ENCODE measurements around the gene MYH9. TPM values are rescaled to one million over a fixed set of nuclear protein-coding genes. Genes with fewer than 3 reads are reported as not detected.

Gene MYH9
- total and polyA plus RNA-seq, 2 donors (not counting 1 experiment from before 2014, with no cell fraction given), result 108 to 554 TPM

- Histone ChIP-seq H4K20me1 (ENCODE audit: control insufficient read depth, insufficient read depth, low read length, poor library complexity, severe bottlenecking) (peaks cover 100% of the 10 kb centered on the region), H3K9me3 (ENCODE audit: control extremely low read depth in 1 of 3, control insufficient read depth in 2 of 3, insufficient read depth in 1 of 3, low read length in 2 of 3) (no peaks in the 10 kb centered on the region), H3K9ac (ENCODE audit: low read length) (peak overlapping the region; percentile 42), H3K36me3 (replicated peaks in 1 of 2; ENCODE audit: control extremely low read depth in 1 of 2, control insufficient read depth in 1 of 2, extremely low read depth in 1 of 2, insufficient read depth in 2 of 2, low read length in 1 of 2) (peaks cover 3 to 48% of the 10 kb centered on the region in 2 experiments), H3K79me2 (ENCODE audit: control insufficient read depth, insufficient read depth, low read length) (peaks cover 100% of the 10 kb centered on the region), H3K4me3 (ENCODE audit: control extremely low read depth in 1 of 5, extremely low read depth in 1 of 5, insufficient read depth in 1 of 5, low read depth in 2 of 5, low read length in 4 of 5) (peak overlapping the region in 1 of 5 experiments; percentile 18), H3K4me2 (replicated peaks; ENCODE audit: low read depth, low read length, poor library complexity, severe bottlenecking) (peak overlapping the region; percentile 72), H3K27ac (ENCODE audit: low read length in 2 of 2) (peak overlapping the region; percentile 56 to 92), H3K27me3 (replicated peaks in 1 of 4; ENCODE audit: control extremely low read depth in 1 of 4, control insufficient read depth in 3 of 4, insufficient read depth in 4 of 4, low read length in 3 of 4) (no peaks in the 10 kb centered on the region), H3K4me1 (ENCODE audit: control insufficient read depth in 2 of 2, insufficient read depth in 2 of 2, low read length in 2 of 2) (peaks cover 94 to 96% of the 10 kb centered on the region in 2 donors), H2AFZ (ENCODE audit: insufficient read depth, low read depth, low read length, poor library complexity, severe bottlenecking) (no peak overlapping the region)
- CTCF ChIA-PET, result interaction anchor here (0.6 to 2.9 kb wide), 9 partner anchors 19 to 112 kb away, joined by 3 to 9 read pairs (median 4); no protein-coding TSS in a partner anchor
- DNase-seq (peak; percentile 84), ATAC-seq (ENCODE audit: low read depth) (peak; percentile 79)
- POLR2A ChIA-PET, result interaction anchor here (0.5 to 1.1 kb wide), 9 partner anchors 10 to 1249 kb away, joined by 3 to 7 read pairs (median 4); no protein-coding TSS in a partner anchor
- peak overlapping the region; percentile 81 for H3K27ac Mint-ChIP-seq
- intact Hi-C loops (cut with micrococcal nuclease), result loop anchor here (1.0 to 2.0 kb wide), 4 partner anchors 18 to 112 kb away; no protein-coding TSS in a partner anchor
- TF ChIP-seq EZH2 (IDR thresholded peaks at IDR 0.05; ENCODE audit: borderline replicate concordance, insufficient read depth, low read depth, low read length, poor library complexity, severe bottlenecking), result no peak
- no peak for TF ChIP-seq CTCF (IDR thresholded peaks at IDR 0.05)
- WGBS (ENCODE audit: insufficient coverage), result 85% methylated on average over 5 of the region's 9 CpGs
- H3K9me3 Mint-ChIP-seq (ENCODE audit: insufficient read depth), result no peaks in the 10 kb centered on the region
- peak overlapping the region; percentile 74 for H3K4me3 Mint-ChIP-seq
- H3K27me3 Mint-ChIP-seq, result no peaks in the 10 kb centered on the region
- H3K4me1 Mint-ChIP-seq, result peaks cover 90% of the 10 kb centered on the region
Observed at GRCh38 chr22:36358533-36359469, 29.0 kb downstream of the MYH9 start.
